Endothelial cell of umbilical vein (primary cell): ENCODE measurements around the gene BHLHE23. TPM values are rescaled to one million over a fixed set of nuclear protein-coding genes. Genes with fewer than 3 reads are reported as not detected.

Experiments
- BruUV-seq: library from RNA; stranded (reverse); fragments of 400-500 nt; replicated peaks from 2 replicates; lab custom pipeline; 2021; lab: Mats Ljungman, UMichigan
- CTCF ChIA-PET: fragments of 300-600, 350-600 bp; sonication (Branson Sonifier 250); formaldehyde crosslinking; loops from one replicate; lab custom pipeline; 2021; ENCODE audit warnings: antibody characterized with exemption, inconsistent platforms; lab: Charles Lee
- POLR2A ChIA-PET: fragments of 300-600, 350-600 bp; sonication (Branson Sonifier 250); formaldehyde crosslinking; loops from one replicate; lab custom pipeline; 2021; ENCODE audit warnings: antibody characterized with exemption, inconsistent platforms; lab: Charles Lee
- DNase-seq: peaks from one replicate; pipeline ENCODE4 v3.0.0-alpha.2; 2011; ENCODE audit warnings: low read depth, low spot score
- FAIRE-seq: peaks from 2 replicates; lab custom pipeline; 2011; peaks lifted over from hg19 to GRCh38; lab: Jason Lieb, UNC
- H2AFZ ChIP-seq: 2 replicates; pipeline ENCODE4 v1.6.0; 2012; ENCODE audit warnings: low read depth, low read length, control low read depth, inconsistent platforms
- H3K27ac ChIP-seq: 2 replicates; pipeline ENCODE4 v1.5.1; 2011; ENCODE audit warnings: low read depth, mild to moderate bottlenecking, control low read depth, low read length, moderate library complexity; ENCODE audit not compliant: insufficient read depth
- H3K27me3 ChIP-seq, 2 experiments: 2 replicates each; pipeline versions ENCODE4 v1.6.0 to v1.6.1; 2011; ENCODE audit warnings: low read length in 2 of 2, mixed read lengths in 1 of 2; ENCODE audit not compliant: control insufficient read depth in 2 of 2, insufficient read depth in 2 of 2
- H3K36me3 ChIP-seq, 2 experiments: 2 replicates in 1 of 2; 3 replicates in 1 of 2; pipeline ENCODE4 v1.5.1; 2011; ENCODE audit warnings: low read length in 2 of 2, mild to moderate bottlenecking in 1 of 2, moderate library complexity in 1 of 2; ENCODE audit not compliant: control insufficient read depth in 2 of 2, insufficient read depth in 2 of 2; ENCODE audit errors: extremely low read depth in 1 of 2
- H3K4me1 ChIP-seq: 3 replicates; pipeline ENCODE4 v1.5.1; 2011; ENCODE audit warnings: mild to moderate bottlenecking, low read length; ENCODE audit not compliant: control insufficient read depth, insufficient read depth; ENCODE audit errors: extremely low read depth
- H3K4me2 ChIP-seq: 2 replicates; pipeline ENCODE4 v1.6.1; 2011; ENCODE audit warnings: low read length, control low read depth, mixed read lengths; ENCODE audit not compliant: insufficient read depth
- H3K4me3 ChIP-seq, 3 experiments: fragments of 200-600 bp in 1 of 3; sonication (generic), shearing (Covaris generic) in 1 of 3; replicated peaks in 1 of 3; 2 replicates each; pipeline ENCODE4 v1.5.1; 2011 to 2016; ENCODE audit warnings: control low read depth in 3 of 3, low read length in 3 of 3, mild to moderate bottlenecking in 2 of 3, inconsistent platforms in 1 of 3, low read depth in 1 of 3, moderate library complexity in 1 of 3; ENCODE audit not compliant: insufficient read depth in 1 of 3
- H3K79me2 ChIP-seq: 2 replicates; pipeline ENCODE4 v1.6.0; 2012; ENCODE audit warnings: low read length, inconsistent platforms; ENCODE audit not compliant: control insufficient read depth, insufficient read depth
- H3K9ac ChIP-seq: replicated peaks from 2 replicates; pipeline ENCODE3; 2011; ENCODE audit warnings: low read length, control low read depth; ENCODE audit not compliant: insufficient read depth; ENCODE audit errors: extremely low read depth
- H3K9me1 ChIP-seq: replicated peaks from 3 replicates; pipeline ENCODE4 v1.6.0; 2011; ENCODE audit warnings: mild to moderate bottlenecking, low read length; ENCODE audit not compliant: control insufficient read depth, insufficient read depth; ENCODE audit errors: extremely low read depth
- H3K9me3 ChIP-seq: replicated peaks from 2 replicates; pipeline ENCODE4 v1.5.1; 2012; ENCODE audit warnings: low read length, inconsistent platforms; ENCODE audit not compliant: control insufficient read depth, insufficient read depth
- H4K20me1 ChIP-seq: replicated peaks from 2 replicates; pipeline ENCODE3; 2011; ENCODE audit warnings: mild to moderate bottlenecking, low read length; ENCODE audit not compliant: control insufficient read depth, insufficient read depth; ENCODE audit errors: extremely low read depth
- CTCF ChIP-seq, 2 donors: IDR thresholded peaks; 1 replicate in 1 of 2; 2 replicates in 1 of 2; pipeline ENCODE4 v1.5.1; 2011; ENCODE audit warnings: low read length in 2 of 2, mild to moderate bottlenecking in 2 of 2, moderate library complexity in 2 of 2, control low read depth in 1 of 2, inconsistent platforms in 1 of 2, low read depth in 1 of 2; ENCODE audit not compliant: insufficient read depth in 1 of 2; ENCODE audit errors: extremely low read depth in 1 of 2
- EZH2 ChIP-seq: IDR thresholded peaks from 2 replicates; pipeline ENCODE4 v1.6.1; 2012; ENCODE audit warnings: borderline replicate concordance, low read depth, mild to moderate bottlenecking, moderate library complexity, low read length, inconsistent platforms; ENCODE audit not compliant: severe bottlenecking
- FOS ChIP-seq: IDR thresholded peaks from 2 replicates; pipeline ENCODE4 v1.6.1; 2011; ENCODE audit warnings: mild to moderate bottlenecking, low read length, moderate library complexity, borderline replicate concordance; ENCODE audit not compliant: insufficient read depth
- GATA2 ChIP-seq: IDR thresholded peaks from 2 replicates; pipeline ENCODE4 v1.7.0; 2011; ENCODE audit warnings: low read depth, mild to moderate bottlenecking, moderate library complexity, mixed read lengths, low read length; ENCODE audit not compliant: insufficient read length, insufficient read depth
- JUN ChIP-seq: IDR thresholded peaks from 2 replicates; pipeline ENCODE4 v1.6.1; 2011; ENCODE audit warnings: borderline replicate concordance, low read depth; ENCODE audit not compliant: insufficient read length, insufficient read depth
- MAX ChIP-seq: IDR thresholded peaks from 2 replicates; pipeline ENCODE4 v1.6.1; 2011; ENCODE audit not compliant: insufficient read depth, insufficient read length
- MYC ChIP-seq: IDR thresholded peaks from one replicate; pipeline ENCODE4 v1.6.1; 2011; ENCODE audit warnings: mild to moderate bottlenecking, low read depth, low read length
- POLR2A ChIP-seq: IDR thresholded peaks from 2 replicates; pipeline ENCODE4 v1.6.1; 2012; ENCODE audit warnings: low read depth, mild to moderate bottlenecking, control low read depth, low read length
- POLR2AphosphoS5 ChIP-seq: IDR thresholded peaks from 2 replicates; pipeline ENCODE4 v1.6.1; 2012; ENCODE audit warnings: low read depth, mild to moderate bottlenecking, control low read depth, low read length, moderate library complexity; ENCODE audit not compliant: insufficient read depth
- dilution Hi-C: fragments of 300-500 bp; cut with MboI; formaldehyde crosslinking; loops from one replicate; pipeline ENCODE4 v1.15.0; 2019; ENCODE audit warnings: low sequenced_read_pairs; ENCODE audit not compliant: extremely low pct_ligation_motif_present
- intact Hi-C: fragments of 100-400 bp; cut with micrococcal nuclease; formaldehyde crosslinking; loops from one replicate; pipeline ENCODE4 v1.10.0; 2022
- polyA plus RNA-seq, 4 experiments: library from polyadenylated mRNA; depleted of rRNA in 3 of 4; stranded (reverse) in 3 of 4; unstranded in 1 of 4; fragments of >200 nt; gene quantifications; 2 replicates each; pipeline versions ENCODE4 v1.2.1 to v1.2.3, GENCODE V29; 2011 to 2012; ENCODE audit warnings: missing spikeins in 1 of 4
- total RNA-seq: library from RNA; stranded (reverse); gene quantifications from 2 replicates; pipeline ENCODE4 v1.2.3, GENCODE V29; 2021

BHLHE23 gene
- total and polyA plus RNA-seq, 2 donors (not counting 3 experiments of a cell fraction or from before 2014, with no cell fraction given): not detected

- Histone ChIP-seq H3K9me1 (no peaks in the 10 kb centered on the region), H3K4me3 (no peak overlapping the region), H3K27me3 (peaks cover 37 to 57% of the 10 kb centered on the region in 2 experiments), H3K9ac (no peak overlapping the region), H3K4me2 (no peak overlapping the region), H4K20me1 (no peaks in the 10 kb centered on the region), H2AFZ (no peak overlapping the region), H3K9me3 (no peaks in the 10 kb centered on the region), H3K36me3 (no peaks in the 10 kb centered on the region), H3K27ac (no peak overlapping the region), H3K79me2 (no peaks in the 10 kb centered on the region), H3K4me1 (no peaks in the 10 kb centered on the region)
- BruUV-seq: no TSS peak
- no peak for TF ChIP-seq GATA2
- TF ChIP-seq EZH2: peak; percentile 60
- POLR2A ChIA-PET: no interaction called here
- DNase-seq (no peak), FAIRE-seq (no peak)
- CTCF ChIA-PET: no interaction called here
- dilution Hi-C loops: no loop called here
- intact Hi-C loops: no loop called here
These were observed 20.6 kb upstream of the BHLHE23 start for GRCh38 chr20:63027221-63027921.

- Histone ChIP-seq H3K4me3 (no peak overlapping the region), H3K4me2 (no peak overlapping the region), H3K36me3 (no peaks in the 10 kb centered on the region), H2AFZ (no peak overlapping the region), H3K4me1 (no peaks in the 10 kb centered on the region), H3K27ac (no peak overlapping the region), H3K9me3 (no peaks in the 10 kb centered on the region), H3K9me1 (no peaks in the 10 kb centered on the region), H3K27me3 (peaks cover 32 to 51% of the 10 kb centered on the region in 2 experiments), H3K9ac (no peak overlapping the region), H3K79me2 (no peaks in the 10 kb centered on the region), H4K20me1 (no peaks in the 10 kb centered on the region)
- BruUV-seq: no TSS peak
- dilution Hi-C loops: no loop called here
- POLR2A ChIA-PET: no interaction called here
- intact Hi-C loops: no loop called here
- no peak for TF ChIP-seq POLR2AphosphoS5
- no peak for TF ChIP-seq CTCF (IDR thresholded peaks at IDR 0.05; ENCODE audit: extremely low read depth in 1 of 2, insufficient read depth in 1 of 2, low read depth in 1 of 2, low read length in 2 of 2)
- no peak for TF ChIP-seq GATA2
- no peak for TF ChIP-seq POLR2A
- no peak for TF ChIP-seq MYC
- TF ChIP-seq EZH2: no peak
- TF ChIP-seq JUN: no peak
- no peak for TF ChIP-seq MAX
- TF ChIP-seq FOS: no peak
- FAIRE-seq: no peak
- DNase-seq: no peak
- CTCF ChIA-PET: interaction anchor here (1.4 to 1.8 kb wide), 2 partner anchors 18 to 24 kb away, joined by 4 read pairs; no protein-coding TSS in a partner anchor
These were observed 19.9 kb upstream of the BHLHE23 start for GRCh38 chr20:63026582-63027165.
